ENCODE results near the gene DUOX2. TPM values are rescaled to one million over a fixed set of nuclear protein-coding genes. Genes with fewer than 3 reads are reported as not detected.
"Not testable (repeated sequence)": the region's sequence is repeated elsewhere in the genome, so short reads cannot be mapped to it uniquely, and the experiment has no call there.

DUOX2 gene
- total RNA-seq, 1 experiment from 2014 or later: not detected

DNA sequence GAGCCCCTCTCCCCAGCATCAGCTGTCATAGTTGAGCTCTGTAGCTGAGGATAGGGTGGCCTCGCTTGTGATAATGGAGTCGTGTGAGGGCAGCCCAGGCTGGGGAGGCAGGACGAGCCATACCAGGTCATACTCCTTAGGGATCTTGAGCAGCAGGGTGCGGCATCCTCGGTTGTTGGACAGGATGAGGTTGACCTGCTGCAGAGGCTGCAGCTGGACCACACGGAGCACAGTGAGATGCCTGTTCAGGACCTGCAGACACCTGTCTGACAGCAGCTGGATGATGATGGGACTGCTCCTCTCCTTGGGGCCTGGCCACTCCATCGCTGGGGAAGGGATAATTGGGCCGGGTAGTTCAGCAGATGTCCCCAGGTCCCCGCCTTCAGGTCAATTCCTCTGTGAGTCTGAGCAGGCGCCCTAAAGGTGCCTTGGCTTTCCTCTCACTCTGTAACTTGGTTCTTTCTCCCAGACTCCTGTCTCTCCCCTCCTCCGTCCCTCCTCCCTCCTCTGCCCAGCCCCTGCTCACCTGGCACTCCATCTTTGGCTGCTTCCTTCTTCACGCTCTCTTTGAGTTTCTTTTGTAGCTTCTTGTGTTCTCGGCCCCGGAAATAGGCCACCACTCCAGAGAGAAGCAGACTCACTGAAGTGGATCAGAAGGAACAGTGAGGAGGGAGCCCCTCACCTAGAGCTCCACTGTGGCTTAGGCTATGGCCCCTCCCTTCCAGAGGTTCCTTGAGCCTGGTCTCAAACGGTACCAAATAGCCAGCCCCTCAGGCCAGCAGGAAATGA, 7.8 kb downstream of the DUOX2 start:
- no peak overlapping the region for H3K4me3 ChIP-seq
- intact Hi-C loops (cut with micrococcal nuclease; ENCODE audit: unreplicated experiment): no loop called here
- no peak for DNase-seq
- no peak overlapping the region for H3K27ac ChIP-seq
- no peaks in the 10 kb centered on the region for H3K79me2 ChIP-seq (ENCODE audit: low read depth)
- H3K4me2 ChIP-seq: no peak overlapping the region
- no peak overlapping the region for H2AFZ ChIP-seq
- no peaks in the 10 kb centered on the region for H3K9me3 ChIP-seq (ENCODE audit: insufficient read depth, low read depth)
- BruUV-seq (replicated peaks): no TSS peak
- TF ChIP-seq CTCF (conservative IDR thresholded peaks at IDR 0.05): no peak
- no peak for TF ChIP-seq EZH2 (IDR thresholded peaks at IDR 0.05; ENCODE audit: low read depth)
- H3K4me1 ChIP-seq (replicated peaks; ENCODE audit: insufficient read depth): no peaks in the 10 kb centered on the region
- no peaks in the 10 kb centered on the region for H4K20me1 ChIP-seq (ENCODE audit: insufficient read depth)
- no peaks in the 10 kb centered on the region for H3K27me3 ChIP-seq (ENCODE audit: insufficient read depth, low read depth)
- no peaks in the 10 kb centered on the region for H3K36me3 ChIP-seq (ENCODE audit: low read depth)
- H3K9me2 ChIP-seq (ENCODE audit: insufficient read depth): no peaks in the 10 kb centered on the region
- ChIA-PET POLR2A (ENCODE audit: unreplicated experiment) (no interaction called here), CTCF (no interaction called here)
- no peaks in the 10 kb centered on the region for H3F3A ChIP-seq (ENCODE audit: insufficient read depth, low read depth)

DNA sequence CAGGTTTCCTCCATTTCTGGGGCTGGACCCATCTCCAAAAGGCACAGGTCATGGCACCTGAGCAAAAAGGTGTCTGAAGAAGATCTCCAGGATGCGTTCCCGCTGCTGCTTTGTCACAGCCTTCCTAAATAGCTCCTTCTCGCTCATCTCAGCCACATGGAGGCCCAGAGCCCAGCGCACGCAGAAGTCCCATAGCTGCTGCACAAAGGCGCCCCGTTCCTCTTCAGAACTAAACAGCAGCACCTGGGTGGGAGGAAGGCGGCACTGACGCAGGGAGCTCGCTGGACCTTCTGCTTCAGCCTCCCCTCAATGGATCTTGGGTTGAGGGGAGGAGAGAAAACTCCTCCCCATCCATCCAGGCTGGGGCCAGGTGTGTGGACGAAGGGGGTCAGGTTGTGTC, 8.4 kb downstream of the DUOX2 start:
- no peaks in the 10 kb centered on the region for H3K9me3 ChIP-seq (ENCODE audit: insufficient read depth, low read depth)
- no TSS peak for BruUV-seq (replicated peaks)
- H3K4me1 ChIP-seq (replicated peaks; ENCODE audit: insufficient read depth): no peaks in the 10 kb centered on the region
- no peaks in the 10 kb centered on the region for H3F3A ChIP-seq (ENCODE audit: insufficient read depth, low read depth)
- no peak overlapping the region for H3K27ac ChIP-seq
- H3K27me3 ChIP-seq (ENCODE audit: insufficient read depth, low read depth): no peaks in the 10 kb centered on the region
- no peak overlapping the region for H2AFZ ChIP-seq
- TF ChIP-seq CTCF (conservative IDR thresholded peaks at IDR 0.05) (no peak), EZH2 (IDR thresholded peaks at IDR 0.05; ENCODE audit: low read depth) (no peak)
- ChIA-PET CTCF (no interaction called here), POLR2A (ENCODE audit: unreplicated experiment) (no interaction called here)
- no peaks in the 10 kb centered on the region for H3K36me3 ChIP-seq (ENCODE audit: low read depth)
- H3K4me3 ChIP-seq: no peak overlapping the region
- no peaks in the 10 kb centered on the region for H3K9me2 ChIP-seq (ENCODE audit: insufficient read depth)
- no peaks in the 10 kb centered on the region for H4K20me1 ChIP-seq (ENCODE audit: insufficient read depth)
- intact Hi-C loops (cut with micrococcal nuclease; ENCODE audit: unreplicated experiment): no loop called here
- DNase-seq: no peak
- H3K4me2 ChIP-seq: no peak overlapping the region
- no peaks in the 10 kb centered on the region for H3K79me2 ChIP-seq (ENCODE audit: low read depth)

GRCh38 chr15:45104170-45104569, 9.8 kb downstream of the DUOX2 start:
- H4K20me1 ChIP-seq (ENCODE audit: insufficient read depth); H3K4me3 ChIP-seq; H3K4me1 ChIP-seq (replicated peaks; ENCODE audit: insufficient read depth); DNase-seq; H3K79me2 ChIP-seq (ENCODE audit: low read depth); intact Hi-C loops (cut with micrococcal nuclease; ENCODE audit: unreplicated experiment); H3K27me3 ChIP-seq (ENCODE audit: insufficient read depth, low read depth); H3K9me3 ChIP-seq (ENCODE audit: insufficient read depth, low read depth); H3K27ac ChIP-seq; BruUV-seq (replicated peaks); POLR2A ChIA-PET (ENCODE audit: unreplicated experiment); H2AFZ ChIP-seq; H3K4me2 ChIP-seq; H3K36me3 ChIP-seq (ENCODE audit: low read depth); CTCF ChIA-PET; H3F3A ChIP-seq (ENCODE audit: insufficient read depth, low read depth); H3K9me2 ChIP-seq (ENCODE audit: insufficient read depth): not testable (repeated sequence)

DNA sequence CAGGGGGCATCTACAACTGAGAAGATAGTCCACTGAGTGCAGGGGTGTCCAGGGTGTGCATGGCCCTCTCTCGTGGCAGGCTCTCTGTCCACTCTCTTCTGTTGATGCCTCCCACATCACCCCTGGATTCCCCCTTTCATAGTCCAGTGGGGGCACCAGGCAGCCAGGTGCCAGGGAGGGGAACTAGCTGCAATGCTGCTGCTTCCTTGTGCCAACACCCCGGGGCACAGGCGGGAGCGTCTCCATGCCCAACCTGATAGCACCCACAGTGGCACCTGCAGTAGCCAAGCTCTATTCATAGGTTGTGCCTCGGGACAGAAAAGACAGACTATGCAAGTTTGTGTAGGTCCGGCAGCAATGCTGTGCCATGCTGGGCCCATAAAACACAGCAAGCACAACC, 11.7 kb downstream of the DUOX2 start:
- ChIA-PET POLR2A (ENCODE audit: unreplicated experiment) (no interaction called here), CTCF (no interaction called here)
- no peaks in the 10 kb centered on the region for H4K20me1 ChIP-seq (ENCODE audit: insufficient read depth)
- no peaks in the 10 kb centered on the region for H3F3A ChIP-seq (ENCODE audit: insufficient read depth, low read depth)
- no TSS peak for BruUV-seq (replicated peaks)
- no peak for DNase-seq
- TF ChIP-seq EZH2 (IDR thresholded peaks at IDR 0.05; ENCODE audit: low read depth) (no peak), CTCF (conservative IDR thresholded peaks at IDR 0.05) (no peak)
- H3K27ac ChIP-seq: no peak overlapping the region
- H3K4me1 ChIP-seq (replicated peaks; ENCODE audit: insufficient read depth): no peaks in the 10 kb centered on the region
- no peaks in the 10 kb centered on the region for H3K36me3 ChIP-seq (ENCODE audit: low read depth)
- H3K27me3 ChIP-seq (ENCODE audit: insufficient read depth, low read depth): no peaks in the 10 kb centered on the region
- no peaks in the 10 kb centered on the region for H3K79me2 ChIP-seq (ENCODE audit: low read depth)
- no peaks in the 10 kb centered on the region for H3K9me3 ChIP-seq (ENCODE audit: insufficient read depth, low read depth)
- no peak overlapping the region for H2AFZ ChIP-seq
- intact Hi-C loops (cut with micrococcal nuclease; ENCODE audit: unreplicated experiment): no loop called here
- no peak overlapping the region for H3K4me3 ChIP-seq
- no peaks in the 10 kb centered on the region for H3K9me2 ChIP-seq (ENCODE audit: insufficient read depth)
- no peak overlapping the region for H3K4me2 ChIP-seq
